K562 (cell line): ENCODE data around the gene ELK4. TPM values are rescaled to one million over a fixed set of nuclear protein-coding genes. Genes with fewer than 3 reads are reported as not detected.

Source experiments
- KLF13 ChIP-seq: fragments of 450-650 bp; IDR thresholded peaks from 2 replicates; pipeline ENCODE4 v1.6.1; 2016; ENCODE audit warnings: missing genetic modification characterization, low read depth, mild to moderate bottlenecking, missing compliant biosample characterization, moderate library complexity, borderline replicate concordance
- LARP7 ChIP-seq: fragments of 450-650 bp; IDR thresholded peaks from 2 replicates; pipeline ENCODE4 v1.6.1; 2016
- MYC ChIP-seq, 2 experiments: fragments of 250-450 bp in 1 of 2; sonication (Bioruptor Pico) in 1 of 2; IDR thresholded peaks; 2 replicates each; pipeline versions ENCODE4 v1.5.1 to v1.6.1; 2012 to 2021; ENCODE audit warnings: low read depth in 2 of 2, borderline replicate concordance in 1 of 2, improper control_type of control experiment in 1 of 2, low read length in 1 of 2, mild to moderate bottlenecking in 1 of 2, moderate library complexity in 1 of 2
- PRMT5 ChIP-seq: sonication (generic); formaldehyde crosslinking; IDR thresholded peaks from 2 replicates; pipeline ENCODE4 v1.5.0; 2020; ENCODE audit warnings: missing genetic modification reagents
- SRSF1 ChIP-seq: fragments of 200-400 bp; formaldehyde crosslinking; IDR thresholded peaks from 2 replicates; pipeline ENCODE4 v1.6.1; 2017; ENCODE audit warnings: mild to moderate bottlenecking, low read depth, low read length, moderate library complexity
- WHSC1 ChIP-seq: IDR thresholded peaks from one replicate; pipeline ENCODE4 v1.6.1; 2012; ENCODE audit warnings: low read length, control low read depth, inconsistent platforms
- polyA plus RNA-seq, 8 experiments: library from polyadenylated mRNA; depleted of rRNA in 4 of 8; stranded (reverse) in 5 of 8; unstranded in 3 of 8; fragments of >200 nt; fragmentation: Nextera tagmentation in 2 of 8; fragmentation: Illumina TruSeq in 1 of 8; extraction: Ambion mirVana in 2 of 8; extraction: Trizol in 1 of 8; gene quantifications; 2 replicates each; pipeline versions ENCODE4 v1.2.1 to v1.2.3, GENCODE V29; 2011 to 2014; ENCODE audit warnings: inconsistent platforms in 1 of 8, missing spikeins in 1 of 8
- total RNA-seq, 7 experiments: library from RNA; depleted of rRNA in 6 of 7; stranded (reverse); fragments of >200 nt in 6 of 7; fragmentation: Illumina TruSeq in 2 of 7; extraction: Trizol in 2 of 7; gene quantifications; 2 replicates each; pipeline versions ENCODE4 v1.2.1 to v1.2.3, GENCODE V29; 2011 to 2021; ENCODE audit warnings: low replicate concordance in 1 of 7
- TF ChIP-seq, protein P1 (sequence below): sonication (generic); formaldehyde crosslinking; IDR thresholded peaks from 2 replicates; pipeline ENCODE4 v1.8.1; 2023; ENCODE audit warnings: mild to moderate bottlenecking, missing genetic modification reagents
- TF ChIP-seq, protein P2 (sequence below): fragments of 250-450 bp; sonication (Bioruptor Pico); IDR thresholded peaks from 2 replicates; pipeline ENCODE4 v1.5.1; 2021; ENCODE audit warnings: mild to moderate bottlenecking
- TF ChIP-seq, protein P3 (sequence below), 3 experiments: IDR thresholded peaks in 2 of 3; conservative IDR thresholded peaks in 1 of 3; 2 replicates each; pipeline ENCODE4 v1.5.1; 2011 to 2012; ENCODE audit warnings: low read length in 3 of 3, mild to moderate bottlenecking in 3 of 3, control low read depth in 2 of 3, improper control_type of control experiment in 1 of 3, inconsistent platforms in 1 of 3, low read depth in 1 of 3, mixed read lengths in 1 of 3, moderate library complexity in 1 of 3; ENCODE audit not compliant: insufficient read depth in 2 of 3

Gene ELK4
- total and polyA plus RNA-seq, 9 of the 15 experiments (the other 6 are each of a cell fraction or from before 2014, with no cell fraction given), result 2.0 to 21.7 (median 9.2) TPM

DNA sequence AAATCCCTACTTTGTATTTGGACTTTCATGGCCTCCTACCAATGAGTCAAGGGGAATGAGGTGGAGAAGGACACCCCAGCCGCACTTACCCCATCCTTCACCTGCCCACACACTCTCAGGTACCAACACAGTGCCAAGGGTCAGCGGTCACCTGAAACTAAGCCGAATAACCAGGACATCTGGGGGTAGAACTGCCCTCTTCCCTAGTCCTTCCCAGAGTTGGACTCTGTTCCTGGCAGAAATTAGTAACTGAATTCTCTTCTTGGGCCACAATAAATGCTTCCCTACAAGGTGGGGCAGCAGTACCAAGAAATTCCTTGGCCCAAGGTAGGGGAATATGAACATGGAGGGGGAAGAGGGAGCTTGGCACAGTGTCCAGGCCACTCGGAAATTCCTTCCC lies 41.2 kb upstream of the ELK4 start (continued):
- no peak for TF ChIP-seq PRMT5 (CRISPR knock-in tag)
- TF ChIP-seq, protein P1, sequence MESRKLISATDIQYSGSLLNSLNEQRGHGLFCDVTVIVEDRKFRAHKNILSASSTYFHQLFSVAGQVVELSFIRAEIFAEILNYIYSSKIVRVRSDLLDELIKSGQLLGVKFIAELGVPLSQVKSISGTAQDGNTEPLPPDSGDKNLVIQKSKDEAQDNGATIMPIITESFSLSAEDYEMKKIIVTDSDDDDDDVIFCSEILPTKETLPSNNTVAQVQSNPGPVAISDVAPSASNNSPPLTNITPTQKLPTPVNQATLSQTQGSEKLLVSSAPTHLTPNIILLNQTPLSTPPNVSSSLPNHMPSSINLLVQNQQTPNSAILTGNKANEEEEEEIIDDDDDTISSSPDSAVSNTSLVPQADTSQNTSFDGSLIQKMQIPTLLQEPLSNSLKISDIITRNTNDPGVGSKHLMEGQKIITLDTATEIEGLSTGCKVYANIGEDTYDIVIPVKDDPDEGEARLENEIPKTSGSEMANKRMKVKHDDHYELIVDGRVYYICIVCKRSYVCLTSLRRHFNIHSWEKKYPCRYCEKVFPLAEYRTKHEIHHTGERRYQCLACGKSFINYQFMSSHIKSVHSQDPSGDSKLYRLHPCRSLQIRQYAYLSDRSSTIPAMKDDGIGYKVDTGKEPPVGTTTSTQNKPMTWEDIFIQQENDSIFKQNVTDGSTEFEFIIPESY (CRISPR knock-in tag), result no peak
- TF ChIP-seq WHSC1, result no peak
- TF ChIP-seq MYC (IDR thresholded peaks at IDR 0.05; ENCODE audit: low read depth, low read length), result no peak
- TF ChIP-seq MYC (CRISPR knock-in tag; IDR thresholded peaks at IDR 0.05; ENCODE audit: borderline replicate concordance, low read depth), result no peak
- TF ChIP-seq, protein P2, sequence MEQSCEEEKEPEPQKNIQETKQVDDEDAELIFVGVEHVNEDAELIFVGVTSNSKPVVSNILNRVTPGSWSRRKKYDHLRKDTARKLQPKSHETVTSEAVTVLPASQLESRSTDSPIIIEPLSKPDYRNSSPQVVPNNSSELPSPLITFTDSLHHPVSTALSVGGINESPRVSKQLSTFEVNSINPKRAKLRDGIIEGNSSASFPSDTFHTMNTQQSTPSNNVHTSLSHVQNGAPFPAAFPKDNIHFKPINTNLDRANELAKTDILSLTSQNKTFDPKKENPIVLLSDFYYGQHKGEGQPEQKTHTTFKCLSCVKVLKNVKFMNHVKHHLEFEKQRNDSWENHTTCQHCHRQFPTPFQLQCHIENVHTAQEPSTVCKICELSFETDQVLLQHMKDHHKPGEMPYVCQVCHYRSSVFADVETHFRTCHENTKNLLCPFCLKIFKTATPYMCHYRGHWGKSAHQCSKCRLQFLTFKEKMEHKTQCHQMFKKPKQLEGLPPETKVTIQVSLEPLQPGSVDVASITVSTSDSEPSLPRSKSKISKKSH, result no peak
- TF ChIP-seq, protein P3, sequence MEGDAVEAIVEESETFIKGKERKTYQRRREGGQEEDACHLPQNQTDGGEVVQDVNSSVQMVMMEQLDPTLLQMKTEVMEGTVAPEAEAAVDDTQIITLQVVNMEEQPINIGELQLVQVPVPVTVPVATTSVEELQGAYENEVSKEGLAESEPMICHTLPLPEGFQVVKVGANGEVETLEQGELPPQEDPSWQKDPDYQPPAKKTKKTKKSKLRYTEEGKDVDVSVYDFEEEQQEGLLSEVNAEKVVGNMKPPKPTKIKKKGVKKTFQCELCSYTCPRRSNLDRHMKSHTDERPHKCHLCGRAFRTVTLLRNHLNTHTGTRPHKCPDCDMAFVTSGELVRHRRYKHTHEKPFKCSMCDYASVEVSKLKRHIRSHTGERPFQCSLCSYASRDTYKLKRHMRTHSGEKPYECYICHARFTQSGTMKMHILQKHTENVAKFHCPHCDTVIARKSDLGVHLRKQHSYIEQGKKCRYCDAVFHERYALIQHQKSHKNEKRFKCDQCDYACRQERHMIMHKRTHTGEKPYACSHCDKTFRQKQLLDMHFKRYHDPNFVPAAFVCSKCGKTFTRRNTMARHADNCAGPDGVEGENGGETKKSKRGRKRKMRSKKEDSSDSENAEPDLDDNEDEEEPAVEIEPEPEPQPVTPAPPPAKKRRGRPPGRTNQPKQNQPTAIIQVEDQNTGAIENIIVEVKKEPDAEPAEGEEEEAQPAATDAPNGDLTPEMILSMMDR (IDR thresholded peaks at IDR 0.05 in 2 of 3, conservative IDR thresholded peaks at IDR 0.05 in 1 of 3; ENCODE audit: insufficient read depth in 2 of 3, low read depth in 1 of 3, low read length in 3 of 3), result no peak
- no peak for TF ChIP-seq SRSF1
- TF ChIP-seq KLF13 (tag), result no peak
- TF ChIP-seq LARP7, result no peak
